Activated T-cell treated with anti-CD3 and anti-CD28 coated beads for 4 hours (primary cell): ENCODE data around the gene ANGPTL2.

ENCODE experiments used
- DNase-seq: peaks from one replicate; pipeline ENCODE4 v3.0.0-alpha.2; 2020

ANGPTL2 gene

GRCh38 chr9:127091526-127091925, 30.9 kb downstream of the ANGPTL2 start:
- no peak for DNase-seq

- no peak for DNase-seq
Observed at GRCh38 chr9:127090341-127090985, 32.0 kb downstream of the ANGPTL2 start.

- no peak for DNase-seq
Observed at GRCh38 chr9:127089631-127090081, 32.8 kb downstream of the ANGPTL2 start.

GRCh38 chr9:127088724-127089615, 33.5 kb downstream of the ANGPTL2 start:
- no peak for DNase-seq

GRCh38 chr9:127087836-127088235, 34.6 kb downstream of the ANGPTL2 start:
- no peak for DNase-seq

GRCh38 chr9:127087411-127087810, 35.0 kb downstream of the ANGPTL2 start:
- DNase-seq: no peak

GRCh38 chr9:127086771-127087170, 35.7 kb downstream of the ANGPTL2 start:
- no peak for DNase-seq

GRCh38 chr9:127085186-127085585, 37.2 kb downstream of the ANGPTL2 start:
- DNase-seq: no peak

GRCh38 chr9:127084076-127085039, 38.1 kb downstream of the ANGPTL2 start:
- DNase-seq: no peak

- no peak for DNase-seq
Observed at GRCh38 chr9:127083138-127083980, 39.1 kb downstream of the ANGPTL2 start.

- DNase-seq: no peak
Observed at GRCh38 chr9:127081250-127082185, 40.9 kb downstream of the ANGPTL2 start.

GRCh38 chr9:127079446-127080140, 42.8 kb downstream of the ANGPTL2 start:
- DNase-seq: no peak

- no peak for DNase-seq
Observed at GRCh38 chr9:127078988-127079387, 43.4 kb downstream of the ANGPTL2 start.

GRCh38 chr9:127078336-127078735, 44.1 kb downstream of the ANGPTL2 start:
- no peak for DNase-seq

GRCh38 chr9:127077644-127077946, 44.8 kb downstream of the ANGPTL2 start:
- DNase-seq: no peak

GRCh38 chr9:127076860-127077643, 45.4 kb downstream of the ANGPTL2 start:
- no peak for DNase-seq

- no peak for DNase-seq
Observed at GRCh38 chr9:127075624-127076372, 46.6 kb downstream of the ANGPTL2 start.
